Activated T-cell treated with anti-CD3 and anti-CD28 coated beads, Interleukin-2, amount 50 U/mL, for 24 hours (primary cell): ENCODE data around the gene CHST11.
"Not testable (repeated sequence)": the region's sequence is repeated elsewhere in the genome, so short reads cannot be mapped to it uniquely, and the experiment has no call there.

Source experiments
- DNase-seq: peaks from one replicate; pipeline ENCODE4 v3.0.0-alpha.2; 2020
- H3K27ac Mint-ChIP-seq: 2 replicates; pipeline ENCODE4 v1.8.0; 2020; ENCODE audit warnings: mild to moderate bottlenecking, mixed read lengths
- H3K27me3 Mint-ChIP-seq: 2 replicates; pipeline ENCODE4 v1.8.0; 2020; ENCODE audit warnings: mixed read lengths
- H3K36me3 Mint-ChIP-seq: 2 replicates; pipeline ENCODE4 v1.8.0; 2020; ENCODE audit warnings: low read depth, mixed read lengths
- H3K4me1 Mint-ChIP-seq: 2 replicates; pipeline ENCODE4 v1.8.0; 2020; ENCODE audit warnings: low read depth, mixed read lengths
- H3K4me3 Mint-ChIP-seq: 2 replicates; pipeline ENCODE4 v1.8.0; 2020; ENCODE audit warnings: mild to moderate bottlenecking, moderate library complexity, mixed read lengths
- H3K9me3 Mint-ChIP-seq: 2 replicates; pipeline ENCODE4 v1.8.0; 2020; ENCODE audit warnings: mixed read lengths

Gene CHST11

DNA sequence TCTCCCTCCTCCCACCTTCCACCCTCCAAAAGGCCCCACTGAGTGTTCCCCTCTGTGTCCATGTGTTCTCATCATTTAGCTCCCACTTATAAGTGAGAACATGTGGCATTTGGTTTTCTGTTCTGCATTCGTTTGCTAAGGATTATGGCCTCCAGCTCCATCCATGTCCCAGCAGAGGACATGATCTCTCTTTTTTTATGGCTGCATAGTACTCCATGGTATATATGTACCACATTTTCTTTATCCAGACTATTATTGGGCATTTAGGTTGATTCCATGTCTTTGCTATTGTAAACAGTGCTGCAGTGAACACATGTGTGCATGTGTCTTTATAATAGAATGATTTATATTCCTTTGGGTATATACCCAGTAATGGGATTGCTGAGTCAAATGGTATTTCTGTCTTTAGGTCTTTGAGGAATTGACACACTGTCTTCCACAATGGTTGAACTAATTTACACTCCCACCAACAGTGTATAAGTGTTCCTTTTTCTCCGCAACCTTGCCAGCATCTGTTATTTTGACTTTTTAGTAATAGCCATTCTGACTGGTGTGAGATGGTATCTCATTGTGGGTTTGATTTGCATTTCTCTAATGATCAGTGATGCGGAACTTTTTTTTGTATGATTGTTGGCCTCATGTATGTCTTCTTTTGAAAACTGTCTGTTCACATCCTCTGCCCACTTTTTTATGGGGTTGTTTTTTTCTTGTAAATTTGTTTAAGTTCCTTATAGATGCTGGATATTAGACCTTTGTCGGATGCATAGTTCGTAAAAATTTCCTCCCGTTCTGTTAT, 287.2 kb downstream of the CHST11 start:
- H3K4me1 Mint-ChIP-seq: peaks cover 68% of the 10 kb centered on the region
- not testable (repeated sequence) for H3K9me3 Mint-ChIP-seq, H3K27me3 Mint-ChIP-seq, H3K4me3 Mint-ChIP-seq, DNase-seq, H3K27ac Mint-ChIP-seq, H3K36me3 Mint-ChIP-seq

DNA sequence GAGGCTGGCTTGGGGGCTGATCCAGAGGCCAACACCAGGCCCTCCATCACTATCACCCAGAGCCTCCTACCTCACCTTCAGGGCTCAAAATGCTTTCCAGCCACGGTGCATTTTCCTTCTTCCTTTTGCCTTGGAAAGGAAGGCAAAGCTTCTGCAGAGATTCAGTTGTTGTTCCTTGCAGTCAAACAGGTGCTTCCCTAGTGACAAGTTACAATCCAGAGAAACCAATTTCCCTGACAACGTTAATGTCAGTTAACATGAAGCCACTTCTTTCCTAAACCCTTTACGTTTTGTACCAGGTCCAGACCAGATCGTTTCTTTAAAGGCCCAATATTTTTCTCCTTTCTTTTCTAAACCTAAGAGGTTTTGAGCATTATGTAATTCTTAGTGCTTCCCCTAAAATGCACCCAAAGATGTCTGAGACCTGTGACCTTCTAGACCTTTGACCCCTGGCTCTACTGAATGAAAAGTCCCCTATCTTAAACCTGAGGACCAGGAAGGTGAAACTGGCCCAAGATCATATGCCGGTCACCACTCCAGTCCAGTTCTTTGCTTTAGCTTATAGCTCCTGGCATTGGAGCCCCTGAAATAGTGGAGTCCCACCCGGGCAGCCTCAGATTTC, 289.8 kb downstream of the CHST11 start:
- Mint-ChIP-seq H3K27me3 (no peaks in the 10 kb centered on the region), H3K27ac (peak overlapping the region; percentile 11), H3K4me1 (peaks cover 61% of the 10 kb centered on the region), H3K9me3 (no peaks in the 10 kb centered on the region), H3K4me3 (no peak overlapping the region), H3K36me3 (no peaks in the 10 kb centered on the region)
- peak; percentile 3 for DNase-seq

DNA sequence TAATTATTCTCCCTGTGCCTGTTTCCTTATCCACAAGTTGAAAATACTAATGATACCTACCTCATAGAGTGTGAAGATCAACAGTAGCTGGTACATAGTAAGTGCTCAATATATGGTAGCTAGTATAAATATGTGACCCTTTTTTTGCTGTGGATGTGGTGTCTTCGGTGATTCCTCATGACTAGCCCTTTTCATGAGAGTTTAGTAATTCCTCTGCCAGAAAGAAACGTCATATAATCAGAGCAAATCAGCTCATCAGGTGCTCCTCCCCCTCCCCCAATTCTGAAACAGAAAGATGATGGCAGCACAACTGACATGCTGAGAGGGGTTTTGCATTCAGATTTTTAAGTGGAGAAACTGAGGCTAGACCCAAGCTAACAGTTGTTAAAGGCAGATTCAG, 290.6 kb downstream of the CHST11 start:
- Mint-ChIP-seq H3K27ac (peak overlapping the region; percentile 76), H3K4me3 (peak overlapping the region; percentile 46), H3K9me3 (no peaks in the 10 kb centered on the region), H3K4me1 (peaks cover 60% of the 10 kb centered on the region), H3K36me3 (no peaks in the 10 kb centered on the region), H3K27me3 (no peaks in the 10 kb centered on the region)
- DNase-seq: no peak

DNA sequence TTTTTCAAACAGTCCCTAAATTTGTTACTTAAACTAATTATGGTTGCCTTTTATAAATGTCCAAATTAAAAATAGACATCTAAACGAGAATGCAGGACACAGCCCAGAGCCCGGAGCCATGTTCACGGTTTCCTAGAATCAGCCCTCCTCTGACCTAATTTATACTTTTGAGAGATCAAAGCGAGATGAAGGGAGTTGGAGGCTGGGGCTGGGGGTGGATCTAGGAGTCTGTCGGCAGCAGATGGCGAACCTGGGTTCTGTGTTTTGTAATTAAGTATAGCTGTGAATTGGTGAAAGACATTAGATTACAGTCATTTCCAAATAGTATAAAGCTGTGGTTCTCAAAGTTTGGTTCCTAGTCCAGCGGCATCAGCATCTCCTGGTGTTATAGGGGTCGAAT, 291.2 kb downstream of the CHST11 start:
- DNase-seq: no peak
- H3K36me3 Mint-ChIP-seq: no peaks in the 10 kb centered on the region
- peak overlapping the region; percentile 76 for H3K27ac Mint-ChIP-seq
- H3K27me3 Mint-ChIP-seq: no peaks in the 10 kb centered on the region
- H3K4me3 Mint-ChIP-seq: peak overlapping the region; percentile 46
- H3K4me1 Mint-ChIP-seq: peaks cover 61% of the 10 kb centered on the region
- H3K9me3 Mint-ChIP-seq: no peaks in the 10 kb centered on the region

DNA sequence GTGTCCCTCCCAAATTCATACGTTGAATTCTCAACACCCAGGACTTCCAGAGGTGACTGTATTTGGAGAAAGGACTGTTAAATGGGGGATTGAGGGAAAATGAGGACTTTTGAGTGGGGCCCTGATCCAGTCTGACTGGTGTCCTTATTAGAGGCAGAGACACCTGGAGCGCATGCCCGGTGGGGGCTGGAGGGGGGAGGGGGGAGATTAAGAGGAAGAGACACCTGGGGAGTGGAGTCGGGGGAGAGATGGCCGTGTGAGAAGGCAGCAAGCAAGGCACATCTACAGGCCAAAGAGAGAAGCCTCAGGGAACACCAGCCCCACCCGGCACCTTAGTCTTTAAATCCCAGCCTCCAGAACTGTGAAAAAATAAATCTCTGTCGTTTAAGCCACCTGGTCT, 291.6 kb downstream of the CHST11 start:
- no peak for DNase-seq
- Mint-ChIP-seq H3K4me3 (no peak overlapping the region), H3K36me3 (no peaks in the 10 kb centered on the region), H3K27ac (peak overlapping the region; percentile 76), H3K27me3 (no peaks in the 10 kb centered on the region), H3K4me1 (peaks cover 61% of the 10 kb centered on the region), H3K9me3 (no peaks in the 10 kb centered on the region)

DNA sequence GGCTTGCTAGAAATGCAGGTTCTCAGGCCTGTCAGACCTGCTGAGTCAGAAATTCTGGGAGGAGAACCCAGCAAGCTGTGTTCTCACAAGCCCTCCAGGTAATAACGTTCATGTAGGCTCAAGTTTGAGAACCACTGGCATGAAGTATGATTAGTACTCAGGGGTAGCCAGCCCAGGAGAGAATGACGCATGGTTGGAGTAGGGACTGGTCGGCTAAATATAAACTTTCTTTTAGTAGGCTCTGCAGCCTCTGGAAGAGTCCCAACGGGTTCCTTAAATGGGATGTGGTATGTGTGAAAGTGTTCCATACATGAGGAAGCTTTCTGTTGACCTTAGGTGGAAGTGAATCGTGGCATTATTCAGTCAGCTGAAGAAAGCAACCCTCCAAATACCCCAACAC, 292.0 kb downstream of the CHST11 start:
- Mint-ChIP-seq H3K27ac (no peak overlapping the region), H3K36me3 (no peaks in the 10 kb centered on the region), H3K4me1 (peaks cover 60% of the 10 kb centered on the region), H3K27me3 (no peaks in the 10 kb centered on the region), H3K4me3 (no peak overlapping the region), H3K9me3 (no peaks in the 10 kb centered on the region)
- DNase-seq: no peak

DNA sequence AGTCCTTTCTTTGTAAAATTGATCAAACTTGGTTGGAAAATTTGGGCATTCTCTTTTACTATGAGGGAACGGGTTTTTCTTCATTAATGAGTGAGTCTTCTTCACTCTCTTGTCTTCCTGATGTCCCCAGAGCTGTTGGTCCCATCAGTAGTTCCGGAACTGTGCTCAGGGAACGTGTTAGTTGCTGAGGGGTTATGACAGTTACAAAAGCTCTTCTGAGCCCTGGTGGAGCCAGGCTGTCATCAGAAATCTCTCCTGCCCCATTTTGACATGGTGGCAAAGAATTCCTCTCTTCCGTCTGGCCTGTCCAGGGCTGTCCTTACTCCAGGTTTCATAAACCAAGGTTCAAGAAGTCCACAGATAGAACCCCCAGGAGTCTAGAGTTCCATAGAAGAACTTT, 292.8 kb downstream of the CHST11 start:
- Mint-ChIP-seq H3K4me3 (no peak overlapping the region), H3K36me3 (no peaks in the 10 kb centered on the region), H3K4me1 (peaks cover 54% of the 10 kb centered on the region), H3K9me3 (no peaks in the 10 kb centered on the region), H3K27me3 (no peaks in the 10 kb centered on the region), H3K27ac (peak overlapping the region; percentile 0)
- DNase-seq: no peak

DNA sequence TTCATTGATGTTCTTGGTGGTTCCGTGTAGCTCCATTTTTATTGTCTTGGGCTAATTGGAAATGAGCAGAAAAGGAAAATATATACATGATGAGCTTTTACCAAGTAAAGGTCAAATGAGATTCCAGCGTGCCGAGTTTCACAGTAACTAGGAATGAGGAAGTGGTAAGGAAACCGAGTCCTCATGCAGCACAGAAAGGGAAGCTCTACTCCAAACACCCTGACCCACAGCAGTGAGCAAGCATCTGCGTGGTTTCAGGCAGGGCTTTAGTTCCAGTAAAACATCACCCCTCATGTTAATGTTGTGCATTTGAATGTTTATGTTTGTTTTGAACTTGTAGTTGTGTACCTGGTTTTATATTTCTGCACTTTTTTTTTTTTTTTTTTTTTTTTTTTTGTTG, 293.3 kb downstream of the CHST11 start:
- peak overlapping the region; percentile 0 for H3K27ac Mint-ChIP-seq
- no peaks in the 10 kb centered on the region for H3K9me3 Mint-ChIP-seq
- DNase-seq: no peak
- peaks cover 53% of the 10 kb centered on the region for H3K4me1 Mint-ChIP-seq
- H3K27me3 Mint-ChIP-seq: no peaks in the 10 kb centered on the region
- no peaks in the 10 kb centered on the region for H3K36me3 Mint-ChIP-seq
- H3K4me3 Mint-ChIP-seq: no peak overlapping the region

DNA sequence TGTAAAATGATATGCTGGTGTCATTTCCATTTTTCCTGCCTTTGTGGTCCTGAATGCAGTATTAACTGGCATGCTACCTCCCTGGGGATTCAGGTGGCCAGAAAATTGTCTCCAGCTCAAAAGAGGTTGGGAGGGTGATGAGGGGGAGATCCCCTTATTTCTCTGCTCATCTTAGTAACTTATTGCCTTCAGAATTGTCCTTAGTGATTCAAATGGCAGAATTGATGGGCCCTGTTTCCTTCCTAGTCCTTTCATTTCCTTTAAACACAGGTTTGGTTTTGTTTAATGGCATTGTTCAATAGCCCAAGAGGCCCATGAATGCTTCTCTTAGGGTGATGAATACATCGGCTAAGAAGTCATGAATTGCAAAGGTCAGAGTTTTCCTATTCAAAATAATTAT, 294.4 kb downstream of the CHST11 start:
- Mint-ChIP-seq H3K36me3 (no peaks in the 10 kb centered on the region), H3K9me3 (no peaks in the 10 kb centered on the region), H3K4me3 (no peak overlapping the region), H3K4me1 (peaks cover 46% of the 10 kb centered on the region), H3K27me3 (no peaks in the 10 kb centered on the region), H3K27ac (peak overlapping the region; percentile 35)
- no peak for DNase-seq

DNA sequence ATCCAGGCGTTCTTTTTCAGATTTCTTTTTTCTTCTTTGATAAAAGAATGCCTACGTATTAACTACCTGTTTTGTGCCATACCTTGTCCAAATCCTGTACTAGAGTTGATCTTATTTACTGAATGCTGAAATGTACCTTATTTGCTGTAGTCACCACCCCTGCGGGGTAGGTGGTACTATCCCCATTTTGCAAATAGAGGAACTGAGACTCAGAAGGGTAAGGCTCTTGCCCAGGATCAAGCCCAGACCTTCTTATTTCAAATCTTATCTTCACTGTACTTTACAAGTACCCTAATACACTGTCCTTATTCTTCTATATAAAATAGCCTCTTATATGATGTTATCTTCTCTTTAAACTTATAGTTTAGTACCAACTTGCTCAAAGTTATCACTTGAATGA, 294.8 kb downstream of the CHST11 start:
- Mint-ChIP-seq H3K36me3 (peaks cover 1% of the 10 kb centered on the region), H3K27ac (no peak overlapping the region), H3K27me3 (no peaks in the 10 kb centered on the region), H3K4me3 (no peak overlapping the region), H3K9me3 (no peaks in the 10 kb centered on the region), H3K4me1 (peaks cover 42% of the 10 kb centered on the region)
- DNase-seq: no peak

DNA sequence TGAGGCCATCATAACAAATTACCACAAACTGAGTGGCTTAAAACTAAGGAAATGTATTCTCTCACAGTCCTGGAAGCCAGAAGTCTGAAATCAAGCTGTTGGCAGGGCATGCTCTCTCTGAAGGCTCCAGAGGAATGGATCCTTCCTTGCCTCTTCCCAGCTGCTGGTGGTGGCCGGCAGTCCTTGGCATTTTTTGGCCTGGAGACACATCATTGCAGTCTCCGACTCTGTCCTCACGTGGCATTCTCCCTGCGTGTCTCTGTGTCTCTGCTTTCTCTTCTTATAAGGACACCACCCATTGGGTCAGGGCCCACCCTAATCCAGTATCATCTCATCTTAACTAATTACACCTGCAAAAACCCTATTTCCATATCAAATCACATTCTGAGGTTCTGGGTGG, 295.3 kb downstream of the CHST11 start:
- Mint-ChIP-seq H3K27ac (no peak overlapping the region), H3K27me3 (no peaks in the 10 kb centered on the region), H3K36me3 (peaks cover 6% of the 10 kb centered on the region), H3K4me1 (peaks cover 38% of the 10 kb centered on the region), H3K4me3 (no peak overlapping the region), H3K9me3 (no peaks in the 10 kb centered on the region)
- no peak for DNase-seq

DNA sequence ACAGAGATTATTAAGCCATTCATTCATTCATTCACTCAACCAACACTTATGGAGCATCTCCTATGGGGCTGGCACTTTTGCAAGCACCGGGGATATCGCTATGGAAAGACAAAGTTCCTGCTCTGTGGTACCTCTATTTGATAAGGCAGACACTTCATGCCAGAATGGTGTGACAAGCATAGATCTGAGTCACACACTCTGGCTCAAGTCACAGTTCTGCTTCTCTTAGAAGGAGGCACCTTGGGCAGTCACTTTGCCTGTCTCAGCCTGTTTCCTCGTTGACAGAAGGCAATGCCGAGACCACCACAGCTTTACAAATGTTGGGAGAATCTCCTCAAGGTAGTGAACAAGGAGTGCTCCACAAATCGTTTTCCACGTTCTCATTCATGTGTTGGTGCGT, 296.1 kb downstream of the CHST11 start:
- no peak overlapping the region for H3K4me3 Mint-ChIP-seq
- peaks cover 29% of the 10 kb centered on the region for H3K4me1 Mint-ChIP-seq

DNA sequence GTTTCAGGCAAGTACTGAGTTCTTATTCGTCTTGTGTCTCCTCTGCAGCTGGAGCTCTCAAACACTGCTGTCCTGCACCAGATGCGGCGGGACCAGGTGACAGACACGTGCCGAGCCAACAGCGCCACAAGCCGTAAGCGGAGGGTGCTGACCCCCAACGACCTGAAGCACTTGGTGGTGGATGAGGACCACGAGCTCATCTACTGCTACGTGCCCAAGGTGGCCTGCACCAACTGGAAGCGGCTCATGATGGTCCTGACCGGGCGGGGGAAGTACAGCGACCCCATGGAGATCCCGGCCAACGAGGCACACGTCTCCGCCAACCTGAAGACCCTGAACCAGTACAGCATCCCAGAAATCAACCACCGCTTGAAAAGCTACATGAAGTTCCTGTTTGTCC, 300.2 kb downstream of the CHST11 start:
- Mint-ChIP-seq H3K4me1 (peaks cover 1% of the 10 kb centered on the region), H3K36me3 (peaks cover 25% of the 10 kb centered on the region), H3K4me3 (no peak overlapping the region), H3K27ac (no peak overlapping the region), H3K9me3 (no peaks in the 10 kb centered on the region), H3K27me3 (no peaks in the 10 kb centered on the region)
- no peak for DNase-seq

More for the DNA sequence above, 296.1 kb downstream of the CHST11 start:
- no peak overlapping the region for H3K27ac Mint-ChIP-seq
- no peak for DNase-seq
- no peaks in the 10 kb centered on the region for H3K9me3 Mint-ChIP-seq
- no peaks in the 10 kb centered on the region for H3K27me3 Mint-ChIP-seq
- peaks cover 14% of the 10 kb centered on the region for H3K36me3 Mint-ChIP-seq

DNA sequence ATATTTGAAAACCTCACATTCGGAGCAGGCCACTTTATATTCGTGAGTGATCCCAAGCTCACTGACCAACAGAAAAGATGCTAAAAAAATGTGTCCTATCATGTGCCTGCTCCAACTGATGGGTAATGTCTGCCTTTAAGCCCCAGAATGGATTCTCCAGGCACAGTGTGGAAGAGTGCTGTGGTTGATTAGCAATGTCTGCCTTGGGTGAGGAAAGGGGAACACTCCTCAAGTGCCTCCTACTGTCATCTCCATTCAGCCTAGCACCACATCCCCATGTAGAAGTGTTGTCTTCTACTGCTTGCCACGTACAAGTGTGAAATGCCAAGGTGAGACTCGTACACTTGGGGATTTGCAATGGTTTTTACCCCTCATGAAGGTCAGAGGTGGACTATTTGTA, 302.0 kb downstream of the CHST11 start:
- no peak for DNase-seq
- no peak overlapping the region for H3K27ac Mint-ChIP-seq
- peaks cover 25% of the 10 kb centered on the region for H3K36me3 Mint-ChIP-seq

DNA sequence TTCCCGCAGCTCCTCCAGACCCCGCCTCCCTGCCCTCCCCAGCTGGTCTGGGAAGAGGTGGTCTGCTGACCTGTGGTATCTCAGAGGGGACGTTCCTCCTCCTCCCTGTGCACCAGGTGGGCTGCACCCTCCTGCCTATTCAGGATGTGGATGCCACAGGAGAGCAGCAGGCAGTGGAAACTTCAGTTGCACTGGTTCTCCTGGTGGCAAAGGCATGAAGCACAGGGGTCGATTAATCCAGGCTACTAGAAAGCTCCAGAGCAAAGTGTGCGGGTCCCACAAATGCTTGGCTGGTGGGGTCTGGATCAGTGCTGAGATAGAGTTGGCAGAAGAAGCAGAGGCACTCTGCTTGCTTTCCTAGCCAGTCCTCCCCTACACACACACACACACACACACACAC, 304.3 kb downstream of the CHST11 start:
- Mint-ChIP-seq H3K27ac (no peak overlapping the region), H3K36me3 (peaks cover 25% of the 10 kb centered on the region), H3K27me3 (no peaks in the 10 kb centered on the region), H3K9me3 (no peaks in the 10 kb centered on the region), H3K4me3 (no peak overlapping the region), H3K4me1 (peaks cover 31% of the 10 kb centered on the region)
- no peak for DNase-seq

More for the DNA sequence above, 302.0 kb downstream of the CHST11 start:
- no peak overlapping the region for H3K4me3 Mint-ChIP-seq
- no peaks in the 10 kb centered on the region for H3K27me3 Mint-ChIP-seq
- H3K4me1 Mint-ChIP-seq: peaks cover 13% of the 10 kb centered on the region
- H3K9me3 Mint-ChIP-seq: no peaks in the 10 kb centered on the region
